Lung (tissue), 12 donors: ENCODE data around the gene ITPR1. TPM values are rescaled to one million over a fixed set of nuclear protein-coding genes. Genes with fewer than 3 reads are reported as not detected.

Source experiments
- ATAC-seq: fragments of 200-7000 bp; cut with Tn5 transposase; one replicate; pipeline ENCODE4 v1.9.1; 2020; ENCODE audit warnings: moderate number of reproducible peaks; ENCODE audit not compliant: insufficient read depth, low FRiP score
- DNase-seq, 3 donors: peaks; one replicate each; pipeline ENCODE4 v3.0.0-alpha.2; 2013 to 2017
- H3K27ac ChIP-seq, 2 donors: one replicate each; pipeline ENCODE4 v1.5.1; 2013; ENCODE audit warnings: mild to moderate bottlenecking in 2 of 2, moderate library complexity in 2 of 2, control low read depth in 1 of 2, inconsistent platforms in 1 of 2, low read depth in 1 of 2, low read length in 1 of 2
- H3K27me3 ChIP-seq, 3 donors: one replicate each; pipeline ENCODE4 v1.5.1; 2013; ENCODE audit warnings: low read length in 2 of 3; ENCODE audit not compliant: control insufficient read depth in 3 of 3, insufficient read depth in 3 of 3
- H3K36me3 ChIP-seq, 4 donors: one replicate each; pipeline ENCODE4 v1.5.1; 2013; ENCODE audit warnings: low read length in 4 of 4, mild to moderate bottlenecking in 1 of 4, moderate library complexity in 1 of 4; ENCODE audit not compliant: control insufficient read depth in 4 of 4, insufficient read depth in 4 of 4
- H3K4me1 ChIP-seq, 5 donors: one replicate each; pipeline ENCODE4 v1.5.1; 2013; ENCODE audit warnings: low read length in 5 of 5, mild to moderate bottlenecking in 2 of 5, moderate library complexity in 1 of 5; ENCODE audit not compliant: control insufficient read depth in 5 of 5, insufficient read depth in 5 of 5
- H3K4me3 ChIP-seq: one replicate; pipeline ENCODE4 v1.5.1; 2013; ENCODE audit warnings: mild to moderate bottlenecking, control low read depth, moderate library complexity
- H3K9ac ChIP-seq, 2 donors: one replicate each; pipeline ENCODE4 v1.5.1; 2013; ENCODE audit warnings: low read length in 2 of 2, control low read depth in 1 of 2; ENCODE audit not compliant: insufficient read depth in 1 of 2
- H3K9me3 ChIP-seq, 4 donors: one replicate each; pipeline ENCODE4 v1.5.1; 2013; ENCODE audit warnings: low read length in 3 of 4, mild to moderate bottlenecking in 1 of 4, moderate library complexity in 1 of 4; ENCODE audit not compliant: control insufficient read depth in 4 of 4, insufficient read depth in 3 of 4
- CTCF ChIP-seq: IDR thresholded peaks from 2 replicates; pipeline ENCODE4 v1.5.1; 2012; ENCODE audit warnings: mild to moderate bottlenecking; ENCODE audit errors: control extremely low read depth, extremely low read depth
- WGBS, 2 donors: extraction: QIAGEN DNeasy Blood & Tissue Kit; methylation state at CpG; one replicate each; pipeline ENCODE4 v1.1.7; 2013; 5-methylcytosine and 5-hydroxymethylcytosine counted together
- polyA plus RNA-seq, 2 donors: library from polyadenylated mRNA; stranded (reverse); fragments of 200-250 nt; gene quantifications; one replicate each; pipeline ENCODE4 v1.2.1, GENCODE V29; 2013
- total RNA-seq, 2 donors: library from RNA; depleted of rRNA in 1 of 2; stranded (reverse); fragments of >200 nt in 1 of 2; gene quantifications; one replicate each; pipeline ENCODE4 v1.2.1, GENCODE V29; 2014 to 2021
- donor health status: control.
- donor health status: control.
- donor health status: Bipolar disorder and iron deficiency.
- donor health status: healthy.
- donor health status: DM: yes; HTN: yes; CAD: no.

ITPR1 gene
- total and polyA plus RNA-seq, 4 donors, result 12.4 to 152 (median 44.1) TPM

GRCh38 chr3:4774531-4774930 is 281.4 kb downstream of the ITPR1 start:
- DNase-seq (no peak), ATAC-seq (no peak)
- Histone ChIP-seq H3K9me3 (no peaks in the 10 kb centered on the region), H3K4me1 (peaks cover 4 to 21% (median 10%) of the 10 kb centered on the region in 5 donors), H3K4me3 (no peak overlapping the region), H3K9ac (no peak overlapping the region), H3K36me3 (peaks cover 0 to 18% (median 10%) of the 10 kb centered on the region in 4 donors), H3K27ac (no peak overlapping the region), H3K27me3 (no peaks in the 10 kb centered on the region)
- whole genome bisulfite sequencing, 2 donors, result 86 to 89% methylated on average over 3 of the region's 3 CpGs
- TF ChIP-seq CTCF, result no peak

GRCh38 chr3:4776399-4776979 is 283.3 kb downstream of the ITPR1 start:
- Histone ChIP-seq H3K9me3 (no peaks in the 10 kb centered on the region), H3K9ac (no peak overlapping the region), H3K27ac (no peak overlapping the region), H3K4me1 (peaks cover 8 to 25% (median 16%) of the 10 kb centered on the region in 5 donors), H3K36me3 (peaks cover 0 to 14% (median 9%) of the 10 kb centered on the region in 4 donors), H3K27me3 (no peaks in the 10 kb centered on the region), H3K4me3 (no peak overlapping the region)
- DNase-seq (no peak), ATAC-seq (no peak)
- 91 to 95% methylated on average over 4 of the region's 4 CpGs for WGBS, 2 donors
- no peak for TF ChIP-seq CTCF

GRCh38 chr3:4776980-4777581 is 283.9 kb downstream of the ITPR1 start:
- Histone ChIP-seq H3K4me1 (peaks cover 6 to 21% (median 13%) of the 10 kb centered on the region in 5 donors), H3K9ac (no peak overlapping the region), H3K36me3 (peaks cover 0 to 14% (median 9%) of the 10 kb centered on the region in 4 donors), H3K9me3 (no peaks in the 10 kb centered on the region), H3K27me3 (no peaks in the 10 kb centered on the region), H3K27ac (no peak overlapping the region), H3K4me3 (no peak overlapping the region)
- ATAC-seq, result no peak
- WGBS, 2 donors, result 69 to 82% methylated on average over 5 of the region's 5 CpGs
- DNase-seq, result no peak
- TF ChIP-seq CTCF, result no peak
